Endometrium (tissue), 2 donors: Measurements from ENCODE around the gene AFG3L2.

Experiments
- FAIRE-seq: peaks from 2 replicates; lab custom pipeline; 2012; peaks lifted over from hg19 to GRCh38; lab: Jason Lieb, UNC
- donor health status: control.
- donor health status: control.

AFG3L2 gene

DNA sequence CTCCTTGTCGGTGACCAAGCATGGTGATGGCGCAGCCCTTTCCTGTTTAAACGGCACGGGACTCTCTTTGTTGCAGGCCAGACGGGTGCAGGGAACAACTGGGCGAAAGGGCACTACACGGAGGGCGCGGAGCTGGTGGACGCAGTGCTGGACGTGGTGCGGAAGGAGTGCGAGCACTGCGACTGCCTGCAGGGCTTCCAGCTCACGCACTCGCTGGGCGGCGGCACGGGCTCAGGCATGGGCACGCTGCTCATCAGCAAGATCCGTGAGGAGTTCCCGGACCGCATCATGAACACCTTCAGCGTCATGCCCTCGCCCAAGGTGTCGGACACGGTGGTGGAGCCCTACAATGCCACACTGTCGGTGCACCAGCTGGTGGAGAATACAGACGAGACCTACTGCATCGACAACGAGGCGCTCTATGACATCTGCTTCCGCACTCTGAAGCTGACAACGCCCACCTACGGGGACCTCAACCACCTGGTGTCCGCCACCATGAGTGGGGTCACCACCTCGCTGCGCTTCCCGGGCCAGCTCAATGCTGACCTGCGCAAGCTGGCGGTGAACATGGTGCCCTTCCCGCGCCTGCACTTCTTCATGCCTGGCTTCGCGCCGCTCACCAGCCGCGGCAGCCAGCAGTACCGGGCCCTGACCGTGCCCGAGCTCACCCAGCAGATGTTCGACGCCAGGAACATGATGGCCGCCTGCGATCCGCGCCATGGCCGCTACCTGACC, 51.9 kb downstream of the AFG3L2 start:
- no peak for FAIRE-seq

DNA sequence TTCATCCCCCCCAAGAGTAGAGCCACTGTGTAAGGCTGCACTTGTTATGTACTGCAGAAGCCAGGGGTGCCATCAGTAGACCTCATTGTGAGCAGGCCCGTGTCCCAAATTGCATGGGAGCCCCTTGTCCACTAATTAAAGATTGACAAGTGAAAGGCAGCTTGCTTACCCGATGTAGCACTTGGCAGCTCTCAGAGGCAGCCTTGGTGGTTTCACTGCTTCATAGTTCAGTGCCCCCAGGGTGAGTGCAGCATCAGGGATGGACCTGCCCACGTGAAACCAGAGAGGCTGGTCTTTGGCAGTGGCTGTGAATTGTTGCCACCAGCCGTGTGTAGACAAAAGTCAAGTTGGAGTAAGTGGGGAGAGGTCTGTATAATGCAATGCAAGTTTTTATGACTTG, 55.7 kb downstream of the AFG3L2 start:
- FAIRE-seq: no peak

DNA sequence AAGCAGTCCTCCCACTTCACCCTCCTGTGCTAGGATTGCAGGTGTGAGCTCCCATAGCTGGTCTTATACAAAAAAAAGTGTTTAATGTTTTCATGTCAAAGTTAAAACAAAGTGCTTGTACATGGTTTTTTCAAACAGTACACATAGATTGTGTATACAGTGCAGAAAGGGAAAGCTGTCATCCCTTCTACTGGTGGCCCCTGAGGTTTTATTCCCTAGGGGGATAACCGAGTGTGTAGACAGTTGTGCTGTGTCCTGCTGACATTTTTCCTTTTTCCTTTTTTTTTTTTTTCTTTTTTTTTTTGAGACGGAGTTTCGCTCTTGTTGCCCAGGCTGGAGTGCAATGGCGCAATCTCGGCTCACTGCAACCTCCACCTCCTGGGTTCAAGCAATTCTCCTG, 58.2 kb downstream of the AFG3L2 start:
- no peak for FAIRE-seq

DNA sequence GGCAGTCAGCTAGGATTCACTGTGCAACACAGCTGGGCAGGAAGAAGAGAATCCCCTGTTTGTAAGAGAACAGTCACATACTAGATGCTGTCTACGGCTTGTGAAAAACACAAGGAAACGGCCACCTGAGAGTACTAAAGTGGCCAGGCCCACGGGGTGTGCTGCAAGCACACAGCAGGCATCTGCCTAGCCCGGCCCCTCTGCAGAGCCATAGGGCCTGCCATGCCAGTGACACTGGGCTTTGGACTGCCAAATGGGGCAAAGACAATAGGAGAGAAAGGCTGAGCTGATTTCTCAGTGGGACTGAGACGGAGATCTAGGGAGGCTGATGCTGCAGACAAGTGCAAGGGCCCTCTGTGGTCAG, 58.7 kb downstream of the AFG3L2 start:
- FAIRE-seq: no peak

DNA sequence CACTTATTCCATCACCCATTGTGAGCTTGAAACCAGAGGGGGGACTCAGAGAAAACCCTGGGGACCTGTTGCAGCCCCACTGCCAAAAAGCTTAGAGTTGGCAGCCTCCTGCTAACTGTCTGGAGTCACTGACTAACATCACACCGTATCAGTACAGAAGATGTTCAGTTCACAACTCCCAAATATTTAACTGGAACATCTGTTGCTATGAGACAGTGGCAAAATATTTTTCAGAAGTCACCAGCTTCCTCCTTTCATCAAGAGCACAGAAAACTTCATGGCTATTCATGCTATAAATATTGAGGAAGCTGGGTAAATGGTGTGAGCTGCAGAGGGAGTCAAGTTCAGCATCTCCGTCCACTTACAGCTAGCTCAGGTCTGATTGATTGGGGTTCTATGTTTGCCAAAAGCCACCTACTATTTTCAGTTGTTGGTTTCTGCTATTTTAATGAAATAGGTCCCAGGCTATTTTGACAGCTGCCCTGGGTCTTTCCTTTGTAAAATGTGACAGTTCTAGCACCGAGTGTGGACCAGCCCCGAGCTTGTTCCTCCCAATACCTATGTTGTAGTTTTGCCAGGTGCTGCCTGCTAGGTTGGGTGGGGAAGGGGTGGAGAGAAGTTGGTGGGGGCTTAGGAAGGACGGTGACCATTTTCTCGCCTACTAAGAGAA, 59.2 kb downstream of the AFG3L2 start:
- FAIRE-seq: no peak

DNA sequence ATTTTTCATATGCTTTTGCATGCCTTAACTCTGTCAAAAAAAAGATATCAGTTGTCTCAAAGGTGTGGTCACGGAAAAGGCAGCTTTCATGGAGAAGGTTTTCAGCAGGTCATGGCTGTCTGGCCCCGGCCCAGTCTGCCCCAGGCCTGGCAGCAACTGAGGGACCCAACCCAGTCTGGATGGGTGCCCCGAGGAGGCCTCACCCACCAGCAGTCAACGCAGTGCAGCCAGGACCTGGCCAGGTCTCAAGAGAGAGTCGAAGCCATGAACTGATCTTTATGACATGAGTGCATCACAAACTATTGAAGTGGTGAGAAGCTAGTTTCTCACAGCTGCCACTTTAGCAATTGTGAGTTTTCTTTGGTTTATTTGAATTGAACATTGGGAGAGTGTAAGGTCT, 61.1 kb downstream of the AFG3L2 start:
- no peak for FAIRE-seq

DNA sequence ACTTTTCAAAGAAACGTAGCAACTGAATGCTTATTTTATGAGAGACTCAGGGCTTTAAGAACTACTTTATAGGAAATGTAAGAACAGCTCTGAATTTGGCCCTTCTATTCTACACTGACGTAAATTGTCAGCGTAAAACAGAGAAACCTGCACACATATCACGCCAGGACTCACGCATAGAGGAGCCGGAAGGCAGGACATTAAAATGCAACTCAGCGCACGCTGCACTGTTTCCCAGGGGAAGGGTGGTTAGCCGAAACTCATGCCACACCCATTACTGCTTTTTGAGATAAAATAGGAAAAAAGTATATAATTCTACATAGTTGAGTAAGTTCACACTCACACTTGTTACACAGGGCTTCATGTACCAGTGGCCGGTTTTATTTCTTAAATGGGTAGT, 61.5 kb downstream of the AFG3L2 start:
- no peak for FAIRE-seq

DNA sequence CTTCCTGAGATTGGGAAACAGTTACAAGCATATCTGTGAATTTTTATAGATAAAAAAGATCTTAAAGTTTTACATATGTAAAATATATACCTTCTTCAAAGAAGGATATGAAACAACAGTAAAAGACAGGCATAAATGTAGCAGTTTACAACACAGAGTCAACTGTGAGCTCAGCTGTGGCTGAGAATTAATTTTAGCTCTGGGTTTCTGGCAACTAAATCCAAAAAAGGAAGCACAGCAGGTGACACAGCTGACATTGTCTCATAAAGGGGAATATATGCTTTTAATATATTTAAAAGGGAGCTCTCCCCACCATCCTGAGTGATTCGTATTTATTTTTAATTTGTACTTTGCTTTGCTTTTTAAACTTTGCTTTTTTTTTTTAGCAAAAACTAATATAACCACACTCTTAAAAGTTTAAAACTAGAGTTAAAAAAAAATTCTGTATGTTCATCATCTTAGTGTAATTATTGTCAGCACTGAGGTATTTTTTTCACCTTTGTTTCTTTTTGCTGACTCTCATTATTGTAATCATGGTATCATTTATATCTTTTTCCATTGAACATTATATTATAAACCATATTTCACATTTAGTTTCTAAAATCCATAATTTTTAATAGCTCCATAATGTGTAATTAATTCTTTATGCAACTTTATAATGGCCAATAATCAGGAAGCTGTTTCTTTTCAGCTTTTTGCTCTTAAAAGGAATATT, 62.3 kb downstream of the AFG3L2 start:
- no peak for FAIRE-seq

DNA sequence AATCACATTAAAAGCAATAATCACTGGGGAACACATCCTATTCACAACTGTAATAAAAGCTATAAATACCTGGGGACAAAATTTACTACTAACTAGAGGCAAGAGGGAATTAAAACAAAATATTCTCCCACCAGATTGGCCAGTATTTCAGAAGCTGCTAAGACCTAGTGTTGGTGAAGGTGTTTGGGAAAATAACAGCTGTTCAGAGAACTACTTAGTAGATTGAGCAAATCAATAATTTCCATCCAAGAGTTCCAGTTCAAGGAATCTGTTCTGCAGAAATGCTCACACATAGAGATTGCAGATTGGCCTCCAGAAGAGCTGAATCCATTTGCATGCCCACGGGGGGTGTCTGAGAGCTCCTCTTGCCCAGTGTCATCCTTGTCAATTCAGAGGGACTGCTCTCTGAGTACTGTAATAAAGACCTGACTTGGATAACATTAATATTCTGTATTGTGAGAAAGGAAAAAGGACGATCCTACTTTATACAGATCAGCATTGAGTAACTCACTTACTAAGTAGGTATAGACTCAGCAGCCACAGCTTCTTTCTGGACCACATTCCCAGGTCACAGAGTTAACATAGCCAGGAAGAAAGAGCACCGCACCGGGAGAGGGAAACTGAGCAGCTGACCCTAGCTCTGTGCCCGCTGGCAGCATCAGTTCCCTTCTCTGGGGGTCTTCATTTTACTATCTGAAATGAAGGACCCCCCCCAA, 63.3 kb downstream of the AFG3L2 start:
- FAIRE-seq: no peak

DNA sequence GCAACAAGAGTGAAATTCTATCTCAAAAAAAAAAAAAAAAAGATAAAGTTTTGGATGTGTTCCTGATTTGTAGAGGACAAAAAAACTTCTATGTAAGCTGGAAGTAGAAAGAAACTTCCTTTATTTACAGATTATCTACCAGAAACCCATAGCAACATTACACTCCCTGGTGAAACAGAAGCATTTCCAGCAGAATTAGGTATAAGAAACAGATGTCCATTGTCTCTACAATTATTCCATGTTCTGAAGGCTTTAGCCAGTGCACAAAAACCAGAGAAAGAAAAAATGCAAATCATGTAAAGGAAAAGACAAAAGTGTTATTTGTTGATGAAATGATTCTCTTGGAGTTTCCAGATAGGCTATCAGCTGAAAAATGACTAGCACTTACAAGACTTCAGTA, 64.1 kb downstream of the AFG3L2 start:
- FAIRE-seq: no peak

DNA sequence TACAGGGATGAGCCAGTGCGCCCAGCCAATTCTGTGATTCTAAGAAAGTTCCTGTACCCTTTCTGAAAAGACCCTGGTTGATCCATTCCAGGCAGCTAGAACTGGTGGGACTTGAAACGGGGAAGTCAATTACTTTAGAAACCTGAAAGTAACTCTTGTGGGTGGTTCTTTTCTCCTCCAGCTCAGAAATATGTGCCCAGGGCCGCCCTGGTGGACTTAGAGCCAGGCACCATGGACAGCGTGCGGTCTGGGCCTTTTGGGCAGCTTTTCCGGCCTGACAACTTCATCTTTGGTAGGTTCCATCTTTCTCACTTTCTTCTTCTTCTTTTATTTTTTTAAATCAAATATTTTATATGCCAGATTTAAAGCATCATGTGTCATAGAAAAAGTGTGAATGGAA, 66.3 kb downstream of the AFG3L2 start:
- FAIRE-seq: no peak

DNA sequence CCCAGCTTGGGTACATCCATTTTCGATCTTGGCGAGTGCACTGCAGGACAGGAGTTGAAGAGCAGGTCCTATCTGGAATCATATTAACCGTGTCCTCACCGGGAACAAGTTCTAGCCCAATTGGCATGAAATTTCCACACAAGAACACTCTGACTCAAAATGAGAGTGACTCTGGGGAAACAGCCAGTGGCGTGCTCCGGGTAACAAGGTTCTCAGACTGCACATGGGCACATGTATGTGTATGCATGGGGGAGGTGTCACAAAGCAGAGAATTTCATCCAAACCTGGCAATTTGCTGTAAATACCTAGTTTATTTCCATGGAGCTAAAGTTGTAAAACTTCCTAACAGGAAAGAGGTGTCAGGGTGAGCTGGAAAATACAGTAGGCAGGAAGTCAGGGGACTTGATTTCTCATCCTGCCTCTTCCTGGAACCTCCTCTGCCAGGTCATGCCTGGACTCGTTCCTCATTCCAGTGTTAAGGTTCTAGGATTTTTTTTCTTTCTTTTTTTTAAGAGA, 67.3 kb downstream of the AFG3L2 start:
- FAIRE-seq: no peak

DNA sequence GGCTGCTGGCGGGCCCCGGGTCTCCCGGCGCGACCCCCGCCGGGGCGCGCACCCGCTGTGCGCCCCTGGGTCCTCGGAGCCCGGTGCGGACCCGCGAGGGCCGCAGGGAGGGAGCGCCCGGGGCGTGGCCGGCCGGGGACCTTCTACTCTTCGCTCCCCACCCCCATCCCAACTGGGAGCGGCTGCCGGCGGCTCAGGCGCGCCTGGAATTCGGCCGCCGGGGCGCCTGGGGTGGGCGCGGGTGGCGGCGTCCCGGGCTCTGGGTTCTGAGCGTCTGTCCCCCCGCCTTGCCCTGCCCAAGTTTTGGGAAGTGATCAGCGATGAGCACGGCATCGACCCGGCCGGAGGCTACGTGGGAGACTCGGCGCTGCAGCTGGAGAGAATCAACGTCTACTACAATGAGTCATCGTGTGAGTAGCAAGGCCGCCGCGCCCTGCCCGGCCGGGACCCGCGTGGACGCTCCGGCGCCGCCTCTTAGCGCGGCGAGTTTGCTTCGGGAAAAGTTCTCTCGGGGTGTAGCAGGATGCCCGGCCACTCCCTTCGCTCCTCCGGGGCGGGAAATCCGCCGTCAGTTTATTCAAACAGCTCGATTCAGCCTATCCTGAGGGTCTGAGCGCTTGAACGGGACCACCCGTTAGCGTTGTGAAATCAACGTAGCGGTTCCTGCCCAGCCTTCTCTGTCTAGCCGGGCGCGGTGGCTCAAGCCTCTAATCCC, 68.5 kb downstream of the AFG3L2 start:
- no peak for FAIRE-seq

DNA sequence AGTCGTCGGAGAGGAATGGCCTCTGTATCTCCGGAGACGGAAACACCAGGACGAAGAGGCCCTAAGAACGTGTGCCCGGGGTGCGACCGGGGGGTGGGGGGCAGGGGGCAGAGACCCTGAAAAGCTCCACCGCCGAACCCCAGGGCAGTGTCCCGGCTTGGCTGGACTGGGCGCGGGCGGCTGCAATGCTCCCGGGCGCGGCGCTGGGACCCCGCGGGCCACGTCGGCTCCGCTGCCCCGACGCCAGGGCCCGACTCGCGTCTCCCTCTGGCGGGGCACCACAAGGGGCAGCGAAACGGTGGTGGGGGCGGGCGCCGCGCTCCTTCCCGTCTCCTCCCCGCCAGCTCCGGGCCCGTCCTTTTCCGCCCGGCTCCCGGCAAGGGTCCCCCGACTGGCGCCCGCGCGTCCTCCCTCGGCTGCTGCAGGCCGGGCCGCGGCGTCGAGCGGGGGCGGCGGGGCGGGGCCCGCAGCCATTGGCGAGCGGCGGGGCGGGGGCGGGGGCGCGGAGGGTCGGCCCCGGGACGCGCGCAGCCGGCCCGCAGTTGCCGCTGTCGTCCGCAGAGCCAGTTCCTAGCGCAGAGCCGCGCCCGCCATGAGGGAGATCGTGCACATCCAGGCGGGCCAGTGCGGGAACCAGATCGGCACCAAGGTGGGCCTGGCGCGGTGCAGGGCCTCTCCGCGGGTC, 69.2 kb downstream of the AFG3L2 start, which contains the start of gene TUBB6:
TSS of gene TUBB6 (plus strand) at position 541 of the 685 bp plus-strand sequence. CDS start at position 593, 52 bp downstream.
- FAIRE-seq: no peak

DNA sequence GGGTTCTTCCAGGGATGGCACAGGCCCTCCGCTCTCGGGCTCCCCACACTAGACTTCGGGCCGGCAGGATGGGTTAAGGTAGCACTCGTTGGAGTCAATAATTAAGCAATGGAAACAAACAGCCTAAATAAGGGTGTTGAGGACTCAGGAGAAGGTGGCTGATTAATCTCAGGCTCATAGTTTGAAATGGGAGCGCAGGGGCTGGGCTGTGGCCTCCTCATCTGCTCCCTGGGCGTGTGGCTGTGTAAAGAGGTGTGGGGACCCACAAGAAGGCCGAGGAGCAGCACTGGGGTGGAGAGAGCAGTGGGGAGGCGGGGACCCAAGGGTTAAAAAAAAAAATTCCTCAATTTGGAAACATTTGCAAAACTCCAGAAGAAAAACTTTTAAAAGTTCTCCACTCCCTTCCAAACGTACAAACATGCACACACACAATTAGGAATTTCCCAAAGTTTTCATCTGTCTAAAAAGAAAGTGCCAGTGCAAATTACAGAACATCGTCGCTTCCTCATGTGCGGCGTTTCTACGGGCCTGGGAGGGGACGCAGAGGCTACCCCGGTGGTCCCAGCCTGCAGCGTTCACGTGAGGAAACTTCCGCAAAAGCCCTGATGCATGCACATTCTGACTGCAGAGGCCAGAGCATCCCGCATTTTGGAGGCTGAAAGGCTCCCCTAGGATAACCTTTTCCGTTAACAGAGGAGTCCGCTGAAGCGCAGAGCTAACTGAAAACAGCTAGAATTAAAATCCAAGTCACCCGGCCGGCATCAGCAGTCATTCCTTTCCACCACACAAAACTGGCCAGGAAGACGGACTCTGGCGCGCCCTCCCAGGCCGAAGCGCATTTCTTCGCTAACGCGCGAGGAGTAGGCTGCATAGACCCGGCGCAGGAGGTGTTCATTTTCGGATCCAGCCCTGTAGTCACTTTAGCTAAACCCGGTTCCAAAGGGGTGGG, 70.0 kb downstream of the AFG3L2 start:
- FAIRE-seq: no peak

DNA sequence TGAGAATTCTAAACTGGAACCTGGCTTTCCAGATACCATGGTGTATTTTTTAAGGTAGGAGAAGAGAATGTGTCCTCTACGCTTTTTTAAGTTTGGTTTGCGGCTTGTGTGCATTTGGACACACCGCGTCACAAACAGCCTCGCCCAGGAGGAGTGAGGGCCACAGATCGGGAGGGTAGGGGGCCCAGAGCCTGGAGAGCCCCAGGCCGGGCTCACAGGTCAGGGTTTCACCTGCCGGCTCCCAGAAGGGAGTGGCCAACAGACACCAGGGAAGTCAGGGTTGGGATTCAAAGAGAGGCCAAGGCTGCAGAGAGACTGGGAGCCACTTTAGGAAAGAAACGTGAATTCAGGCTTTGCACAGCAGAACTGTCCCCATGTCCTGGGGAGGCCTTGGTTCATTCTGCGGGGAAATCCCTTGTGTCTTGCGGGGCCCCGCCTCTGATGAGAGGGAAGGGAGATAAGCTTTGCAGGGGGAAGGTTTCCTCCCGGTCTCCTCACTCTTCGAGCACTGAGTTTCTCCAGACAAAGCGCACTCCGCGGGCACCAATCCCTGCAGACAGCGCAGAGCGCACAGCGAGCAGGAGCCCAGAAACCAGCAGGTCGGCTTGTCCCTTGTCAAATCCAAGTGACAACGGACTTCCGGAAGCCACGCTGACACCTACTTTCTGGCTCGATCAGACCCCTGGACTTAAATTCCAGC, 70.9 kb downstream of the AFG3L2 start:
- no peak for FAIRE-seq

DNA sequence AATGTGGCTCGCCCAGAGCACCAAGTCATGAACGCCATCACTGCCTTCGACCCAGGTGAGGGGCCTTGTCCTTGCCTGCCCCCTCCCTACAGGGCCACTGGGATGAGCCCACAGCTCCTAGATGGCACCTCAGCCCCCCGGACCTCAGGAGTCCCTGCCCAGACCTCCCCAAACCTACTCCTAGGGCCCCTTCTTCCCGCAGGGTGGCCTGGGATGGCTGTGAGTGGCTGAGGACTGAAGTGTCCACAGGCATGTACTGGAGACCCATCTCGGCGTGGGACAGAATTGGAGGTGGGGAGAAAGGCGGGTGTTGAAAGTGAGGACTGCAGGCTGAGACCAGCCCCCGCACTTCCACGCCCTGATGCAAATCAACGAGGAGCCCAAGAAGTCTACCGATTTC, 71.8 kb downstream of the AFG3L2 start:
- FAIRE-seq: no peak

DNA sequence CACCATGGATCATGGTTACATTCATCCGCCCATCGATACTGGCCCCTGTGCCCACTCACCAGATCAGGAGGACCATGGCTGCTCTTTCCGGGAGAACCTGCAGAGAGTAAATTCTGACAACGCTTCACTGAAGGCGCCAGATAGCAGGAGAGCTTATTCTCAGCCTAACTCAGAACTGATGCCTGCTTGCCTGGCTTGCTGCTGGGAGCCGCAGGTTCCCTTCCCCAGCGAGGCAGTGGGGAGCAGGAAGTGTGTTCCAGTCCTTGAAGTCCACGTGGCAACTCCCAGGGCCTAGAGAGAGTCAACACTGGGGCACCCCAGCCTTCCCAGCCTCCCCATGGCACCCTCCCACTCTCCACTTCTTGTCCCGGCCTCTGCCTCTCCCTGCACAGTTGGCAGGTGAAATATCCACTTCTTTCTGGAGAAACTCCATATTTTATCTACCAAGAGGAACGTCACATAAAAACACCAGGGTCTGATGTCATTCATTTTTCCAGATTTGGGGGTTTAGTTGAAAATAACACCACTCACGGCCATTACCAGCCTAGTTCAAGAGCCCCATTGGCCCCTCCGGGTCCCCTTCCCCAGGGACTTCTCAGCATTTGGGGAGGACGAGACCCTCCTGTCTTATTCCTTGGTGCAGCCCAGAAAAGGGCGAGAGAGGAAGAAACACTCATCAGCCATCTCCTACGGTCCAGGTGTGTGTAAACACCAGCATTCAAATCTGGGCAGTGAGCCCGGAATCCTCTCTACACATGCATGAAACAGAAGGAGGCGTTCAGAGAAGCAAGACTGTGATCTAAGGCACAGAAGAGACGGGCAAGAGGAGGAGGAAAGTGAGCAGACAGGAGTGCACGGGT, 72.4 kb downstream of the AFG3L2 start:
- no peak for FAIRE-seq
